H1 (cell line): Measurements from ENCODE around the gene DUXB. TPM values are rescaled to one million over a fixed set of nuclear protein-coding genes. Genes with fewer than 3 reads are reported as not detected.

Experiments used
- CTCF ChIA-PET: fragments of 300-600 bp; sonication (Branson Sonifier 250); formaldehyde crosslinking; loops from one replicate; lab custom pipeline; 2021; ENCODE audit not compliant: partially characterized antibody; lab: Charles Lee
- POLR2A ChIA-PET: fragments of 300-600 bp; sonication (Branson Sonifier 250); formaldehyde crosslinking; loops from one replicate; lab custom pipeline; 2021; ENCODE audit warnings: inconsistent platforms; ENCODE audit not compliant: partially characterized antibody; lab: Charles Lee
- DNase-seq, 2 experiments: peaks; one replicate each; pipeline versions ENCODE4 v3.0.0 to v3.0.0-alpha.2; 2010 to 2022; ENCODE audit warnings: low spot score in 2 of 2, low read depth in 1 of 2, mixed read lengths in 1 of 2
- FAIRE-seq: peaks from 2 replicates; lab custom pipeline; 2011; peaks lifted over from hg19 to GRCh38; lab: Jason Lieb, UNC
- H2AFZ ChIP-seq: 2 replicates; pipeline ENCODE4 v1.8.1; 2012; ENCODE audit warnings: low read length, inconsistent platforms
- H2AK5ac ChIP-seq: 2 replicates; pipeline ENCODE4 v1.6.1; 2013; ENCODE audit warnings: low read depth, low read length
- H2BK120ac ChIP-seq: replicated peaks from 2 replicates; pipeline ENCODE3; 2013; ENCODE audit warnings: low read depth, low read length, inconsistent platforms
- H2BK12ac ChIP-seq: 2 replicates; pipeline ENCODE4 v1.6.1; 2013; ENCODE audit warnings: low read depth, low read length
- H2BK15ac ChIP-seq: 2 replicates; pipeline ENCODE4 v1.6.1; 2013; ENCODE audit warnings: low read length
- H2BK20ac ChIP-seq: 2 replicates; pipeline ENCODE4 v1.6.1; 2013; ENCODE audit warnings: low read length
- H2BK5ac ChIP-seq: 2 replicates; pipeline ENCODE4 v1.6.1; 2013; ENCODE audit warnings: low read depth, low read length
- H3K14ac ChIP-seq: 2 replicates; pipeline ENCODE4 v1.6.1; 2013; ENCODE audit warnings: inconsistent platforms; ENCODE audit not compliant: insufficient read length
- H3K18ac ChIP-seq: 2 replicates; pipeline ENCODE4 v1.6.1; 2013; ENCODE audit warnings: low read length; ENCODE audit errors: extremely low read depth
- H3K23ac ChIP-seq: 2 replicates; pipeline ENCODE4 v1.6.1; 2013; ENCODE audit warnings: inconsistent platforms; ENCODE audit not compliant: insufficient read length
- H3K23me2 ChIP-seq: 2 replicates; pipeline ENCODE4 v1.6.1; 2013; ENCODE audit warnings: low read depth, low read length
- H3K27ac ChIP-seq: 2 replicates; pipeline ENCODE4 v1.6.1; 2011; ENCODE audit warnings: low read depth, low read length, inconsistent platforms
- H3K27me3 ChIP-seq, 4 experiments: replicated peaks in 1 of 4; 1 replicate in 1 of 4; 2 replicates in 3 of 4; pipeline versions ENCODE4 v1.6.1 to v1.8.1; 2011 to 2013; ENCODE audit warnings: low read length in 3 of 4, mild to moderate bottlenecking in 3 of 4, inconsistent platforms in 2 of 4, mixed read lengths in 2 of 4, moderate library complexity in 1 of 4; ENCODE audit not compliant: control insufficient read depth in 3 of 4, insufficient read depth in 3 of 4; ENCODE audit errors: extremely low read depth in 1 of 4
- H3K36me3 ChIP-seq, 4 experiments: 2 replicates each; pipeline versions ENCODE4 v1.6.1 to v1.8.1; 2011 to 2013; ENCODE audit warnings: mild to moderate bottlenecking in 4 of 4, low read length in 3 of 4, moderate library complexity in 2 of 4, control low read depth in 1 of 4, inconsistent platforms in 1 of 4; ENCODE audit not compliant: insufficient read depth in 4 of 4, control insufficient read depth in 2 of 4
- H3K4ac ChIP-seq: replicated peaks from 2 replicates; pipeline ENCODE3; 2013; ENCODE audit warnings: low read length, low read depth, mixed read lengths, inconsistent platforms; ENCODE audit not compliant: insufficient read length
- H3K4me1 ChIP-seq, 4 experiments: replicated peaks in 1 of 4; 1 replicate in 1 of 4; 2 replicates in 3 of 4; pipeline versions ENCODE4 v1.6.1 to v1.8.1; 2011 to 2013; ENCODE audit warnings: low read length in 3 of 4, inconsistent platforms in 2 of 4, mixed read lengths in 1 of 4; ENCODE audit not compliant: insufficient read depth in 4 of 4, control insufficient read depth in 3 of 4
- H3K4me2 ChIP-seq, 2 experiments: 2 replicates each; pipeline versions ENCODE4 v1.6.1 to v1.8.1; 2011 to 2013; ENCODE audit warnings: low read depth in 2 of 2, low read length in 2 of 2, control low read depth in 1 of 2, inconsistent platforms in 1 of 2, mild to moderate bottlenecking in 1 of 2; ENCODE audit not compliant: insufficient read depth in 1 of 2
- H3K4me3 ChIP-seq, 4 experiments: fragments of 200-600, 300-600 bp in 1 of 4; sonication (generic), shearing (Covaris generic), sonication (Bioruptor Twin) in 1 of 4; 2 replicates each; pipeline versions ENCODE4 v1.5.1 to v1.8.1; 2011 to 2016; ENCODE audit warnings: low read length in 4 of 4, low read depth in 3 of 4, control low read depth in 2 of 4, inconsistent platforms in 2 of 4, mild to moderate bottlenecking in 2 of 4, mixed read lengths in 1 of 4, moderate library complexity in 1 of 4; ENCODE audit not compliant: insufficient read depth in 2 of 4; ENCODE audit errors: extremely low read depth in 1 of 4
- H3K56ac ChIP-seq: replicated peaks from 2 replicates; pipeline ENCODE3; 2013; ENCODE audit warnings: low read depth, mild to moderate bottlenecking, mixed read lengths, low read length, inconsistent platforms; ENCODE audit not compliant: insufficient read length
- H3K79me1 ChIP-seq: 2 replicates; pipeline ENCODE4 v1.6.1; 2013; ENCODE audit warnings: low read depth, low read length, control low read depth
- H3K79me2 ChIP-seq, 2 experiments: 2 replicates each; pipeline versions ENCODE4 v1.6.1 to v1.8.1; 2012 to 2013; ENCODE audit warnings: low read length in 2 of 2, mild to moderate bottlenecking in 2 of 2, inconsistent platforms in 1 of 2; ENCODE audit not compliant: insufficient read depth in 2 of 2, control insufficient read depth in 1 of 2
- H3K9ac ChIP-seq, 4 experiments: replicated peaks in 1 of 4; 1 replicate in 1 of 4; 2 replicates in 3 of 4; pipeline versions ENCODE4 v1.6.1 to v1.8.1; 2011 to 2013; ENCODE audit warnings: low read depth in 3 of 4, low read length in 3 of 4, control low read depth in 2 of 4, mild to moderate bottlenecking in 2 of 4, moderate library complexity in 2 of 4, inconsistent platforms in 1 of 4; ENCODE audit errors: extremely low read depth in 1 of 4
- H3K9me3 ChIP-seq, 2 experiments: 2 replicates each; pipeline versions ENCODE4 v1.6.1 to v1.8.1; 2012 to 2013; ENCODE audit warnings: mild to moderate bottlenecking in 2 of 2, moderate library complexity in 2 of 2, control low read depth in 1 of 2, inconsistent platforms in 1 of 2, low read depth in 1 of 2, low read length in 1 of 2, mixed read lengths in 1 of 2; ENCODE audit not compliant: insufficient read depth in 2 of 2
- H4K20me1 ChIP-seq, 2 experiments: replicated peaks in 1 of 2; 2 replicates each; pipeline versions ENCODE3 to v1.8.1; 2011 to 2013; ENCODE audit warnings: inconsistent platforms in 2 of 2, low read length in 2 of 2, mild to moderate bottlenecking in 1 of 2; ENCODE audit not compliant: insufficient read depth in 2 of 2, control insufficient read depth in 1 of 2
- H4K5ac ChIP-seq: 2 replicates; pipeline ENCODE4 v1.6.1; 2013; ENCODE audit warnings: low read length, low read depth, mixed read lengths, inconsistent platforms; ENCODE audit not compliant: insufficient read length
- H4K8ac ChIP-seq: 2 replicates; pipeline ENCODE4 v1.8.0; 2013; ENCODE audit warnings: mild to moderate bottlenecking, moderate library complexity, low read length, inconsistent platforms; ENCODE audit not compliant: insufficient read depth; ENCODE audit errors: extremely low read depth
- H4K91ac ChIP-seq: replicated peaks from 2 replicates; pipeline ENCODE3; 2013; ENCODE audit warnings: low read length, mixed read lengths, inconsistent platforms; ENCODE audit not compliant: insufficient read length
- SIRT6 ChIP-seq: IDR thresholded peaks from one replicate; pipeline ENCODE4 v1.7.1; 2012; ENCODE audit warnings: low read length, inconsistent platforms
- SIX5 ChIP-seq: IDR thresholded peaks from 2 replicates; pipeline ENCODE4 v1.6.1; 2011; ENCODE audit warnings: mild to moderate bottlenecking, low read depth, low read length
- WGBS, 2 experiments: shearing (Covaris generic) in 1 of 2; methylation state at CpG; one replicate each; pipeline versions ENCODE4 v1.1.6 to v1.1.7; 2013 to 2015; ENCODE audit warnings: low lambda C conversion rate in 2 of 2, mixed read lengths in 2 of 2, inconsistent platforms in 1 of 2, low coverage in 1 of 2, missing lambda C conversion rate in 1 of 2; ENCODE audit not compliant: insufficient replicate concordance in 2 of 2, insufficient coverage in 1 of 2, insufficient read length in 1 of 2; ENCODE audit errors: extremely low coverage in 1 of 2, missing lambda C conversion rate in 1 of 2; 5-methylcytosine and 5-hydroxymethylcytosine counted together
- polyA plus RNA-seq, 7 experiments: library from polyadenylated mRNA; depleted of rRNA in 3 of 7; stranded (reverse) in 5 of 7; unstranded in 2 of 7; fragments of >200 nt in 5 of 7; fragments of 200-250 nt in 2 of 7; gene quantifications; 1 replicate in 5 of 7; 2 replicates in 1 of 7; 4 replicates in 1 of 7; pipeline versions ENCODE4 v1.2.1 to v1.2.3, GENCODE V29; 2011 to 2013; ENCODE audit warnings: missing spikeins in 2 of 7, mixed read lengths in 2 of 7
- total RNA-seq: library from RNA; stranded (reverse); fragmentation: NEBNext Ultra II Directional; extraction: Animal tissue kit (Norgen Biotek cat#: 25700); gene quantifications from 2 replicates; pipeline ENCODE4 v1.2.1, GENCODE V29; 2021

Gene DUXB
- total and polyA plus RNA-seq, 2 of the 8 experiments (the other 6 are each of a cell fraction or from before 2014, with no cell fraction given) = not detected

DNA sequence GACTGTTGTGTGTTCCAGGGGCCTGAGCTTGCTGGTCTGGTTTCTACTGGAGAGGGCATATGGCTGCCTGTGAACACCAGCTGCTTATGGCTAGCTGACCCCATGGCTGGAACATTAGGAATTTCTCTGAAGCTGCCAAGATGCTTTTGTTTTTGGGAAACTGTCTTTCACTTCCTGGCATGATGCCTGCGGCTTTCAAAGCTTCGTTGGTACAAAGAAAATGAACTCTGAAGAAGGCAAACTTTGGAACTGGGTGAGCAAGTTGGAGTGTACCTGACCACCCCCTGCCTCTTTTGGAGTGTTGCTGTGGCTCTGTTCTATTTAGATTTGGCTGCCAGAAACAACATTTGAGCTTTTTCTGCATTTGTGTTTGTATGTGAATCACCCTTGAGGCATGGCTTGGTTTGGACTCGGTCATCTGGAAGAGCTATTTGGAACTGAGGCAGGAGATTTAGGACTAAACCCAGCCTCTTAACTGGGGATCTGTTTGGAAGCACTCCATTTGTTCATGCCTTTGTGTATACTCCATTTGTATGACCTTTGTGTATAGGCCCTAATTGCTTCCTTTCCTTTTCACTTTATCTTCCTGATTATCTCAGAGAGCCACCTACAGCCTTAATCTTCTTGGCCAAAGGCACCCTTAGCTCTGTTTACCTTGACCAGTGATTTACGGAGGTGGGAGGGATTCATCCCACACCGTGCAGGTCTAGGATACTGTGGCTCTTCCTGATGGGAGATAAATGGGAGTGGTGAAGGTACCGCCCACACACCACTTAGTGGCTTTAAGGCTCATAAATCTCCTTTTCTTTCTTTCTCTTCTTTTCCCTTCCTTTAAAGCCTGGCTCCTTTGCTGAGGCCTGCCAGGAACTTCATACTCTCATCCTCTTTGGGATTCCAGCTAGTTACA, 32.3 kb upstream of the DUXB start:
- Histone ChIP-seq H4K20me1 (no peaks in the 10 kb centered on the region), H4K8ac (no peak overlapping the region), H2AK5ac (no peak overlapping the region), H3K9ac (no peak overlapping the region), H3K18ac (no peak overlapping the region), H3K4me2 (no peak overlapping the region), H2BK120ac (no peak overlapping the region), H3K79me1 (no peaks in the 10 kb centered on the region), H2BK20ac (no peak overlapping the region), H3K23me2 (no peaks in the 10 kb centered on the region; the same call in 1 of the 2 replicates), H3K9me3 (no peaks in the 10 kb centered on the region; a peak in 1 of 4 replicates), H3K14ac (no peak overlapping the region), H3K4me1 (no peaks in the 10 kb centered on the region), H2BK15ac (no peak overlapping the region), H3K23ac (no peak overlapping the region), H4K91ac (no peak overlapping the region), H3K36me3 (no peaks in the 10 kb centered on the region; a peak in 1 of 8 replicates), H3K27ac (no peak overlapping the region), H3K4me3 (no peak overlapping the region), H3K56ac (no peak overlapping the region), H4K5ac (no peak overlapping the region), H3K4ac (no peak overlapping the region), H2BK12ac (no peak overlapping the region), H3K79me2 (no peaks in the 10 kb centered on the region), H2AFZ (no peak overlapping the region), H2BK5ac (no peak overlapping the region), H3K27me3 (no peaks in the 10 kb centered on the region)
- TF ChIP-seq SIX5 (no peak), SIRT6 (no peak)
- no peak for FAIRE-seq
- ChIA-PET POLR2A (no interaction called here), CTCF (no interaction called here)
- DNase-seq = no peak
- WGBS, 2 experiments = 87% methylated on average over 6 of the region's 6 CpGs; no CpG with 5 or more reads in 1 of the 2 experiments
